ELR (cell line): ENCODE measurements around the gene PHLDB2.

Experiments used
- DNase-seq: peaks from one replicate; pipeline ENCODE4 v3.0.0-alpha.2; 2015; ENCODE audit warnings: low read depth

PHLDB2 gene

GRCh38 chr3:111926266-111926676 lies 67.2 kb downstream of the PHLDB2 start:
- no peak for DNase-seq

GRCh38 chr3:111928613-111929012 lies 69.5 kb downstream of the PHLDB2 start:
- no peak for DNase-seq

- no peak for DNase-seq
These were observed 70.4 kb downstream of the PHLDB2 start for GRCh38 chr3:111929484-111929883.

GRCh38 chr3:111932946-111933345 lies 73.9 kb downstream of the PHLDB2 start:
- DNase-seq, result no peak

- DNase-seq, result peak; percentile 86
These were observed 77.3 kb downstream of the PHLDB2 start for GRCh38 chr3:111936191-111936841.

GRCh38 chr3:111936967-111937366 lies 77.9 kb downstream of the PHLDB2 start:
- peak; percentile 72 for DNase-seq

- DNase-seq, result no peak
These were observed 78.8 kb downstream of the PHLDB2 start for GRCh38 chr3:111937871-111938270.

- no peak for DNase-seq
These were observed 80.8 kb downstream of the PHLDB2 start for GRCh38 chr3:111939873-111940272.

GRCh38 chr3:111943533-111943932 lies 84.5 kb downstream of the PHLDB2 start:
- peak; percentile 75 for DNase-seq

- peak; percentile 35 for DNase-seq
These were observed 85.3 kb downstream of the PHLDB2 start for GRCh38 chr3:111944372-111944771.

- peak; percentile 33 for DNase-seq
These were observed 88.2 kb downstream of the PHLDB2 start for GRCh38 chr3:111947231-111947630.

GRCh38 chr3:111948786-111949185 lies 89.7 kb downstream of the PHLDB2 start:
- DNase-seq, result no peak

GRCh38 chr3:111949712-111950111 lies 90.6 kb downstream of the PHLDB2 start:
- no peak for DNase-seq

- no peak for DNase-seq
These were observed 92.0 kb downstream of the PHLDB2 start for GRCh38 chr3:111951032-111951431.

GRCh38 chr3:111952086-111952485 lies 93.0 kb downstream of the PHLDB2 start:
- no peak for DNase-seq

- DNase-seq, result no peak
These were observed 93.9 kb downstream of the PHLDB2 start for GRCh38 chr3:111952866-111953450.

- no peak for DNase-seq
These were observed 95.3 kb downstream of the PHLDB2 start for GRCh38 chr3:111954228-111954990.

- no peak for DNase-seq
These were observed 96.8 kb downstream of the PHLDB2 start for GRCh38 chr3:111955876-111956275.

- no peak for DNase-seq
These were observed 97.4 kb downstream of the PHLDB2 start for GRCh38 chr3:111956449-111956848.

GRCh38 chr3:111956995-111957734 lies 98.1 kb downstream of the PHLDB2 start:
- no peak for DNase-seq

- DNase-seq, result no peak
These were observed 102.5 kb downstream of the PHLDB2 start for GRCh38 chr3:111961461-111962164.

- peak; percentile 92 for DNase-seq
These were observed 104.4 kb downstream of the PHLDB2 start for GRCh38 chr3:111963424-111963823.
